Thyroid gland (tissue), 4 donors: Measurements from ENCODE around the gene PRICKLE1. TPM values are rescaled to one million over a fixed set of nuclear protein-coding genes. Genes with fewer than 3 reads are reported as not detected.

Experiments
- DNase-seq, 2 donors: peaks; one replicate each; pipeline ENCODE4 v3.0.0-alpha.2; 2019
- H3K27ac ChIP-seq, 3 donors: fragments of 200-600 bp; sonication (generic); 1 replicate in 2 of 3; 2 replicates in 1 of 3; pipeline ENCODE4 v1.5.1; 2016 to 2019; ENCODE audit warnings: mild to moderate bottlenecking in 1 of 3, moderate library complexity in 1 of 3
- H3K27me3 ChIP-seq: fragments of 200-600 bp; sonication (generic); one replicate; pipeline ENCODE4 v1.5.1; 2019
- H3K36me3 ChIP-seq, 2 donors: fragments of 200-600 bp; sonication (generic); one replicate each; pipeline ENCODE4 v1.5.1; 2016 to 2019
- H3K4me1 ChIP-seq, 2 donors: fragments of 200-600 bp; sonication (generic); one replicate each; pipeline ENCODE4 v1.5.1; 2017 to 2019
- H3K4me3 ChIP-seq, 3 donors: fragments of 200-600 bp; sonication (generic); replicated peaks in 1 of 3; 1 replicate in 2 of 3; 2 replicates in 1 of 3; pipeline ENCODE4 v1.5.1; 2016; ENCODE audit warnings: mild to moderate bottlenecking in 1 of 3
- H3K9me3 ChIP-seq: fragments of 200-600 bp; sonication (generic); one replicate; pipeline ENCODE4 v1.5.1; 2017
- POLR2A ChIP-seq, 2 donors: fragments of 450-650 bp; IDR thresholded peaks; one replicate each; pipeline ENCODE4 v1.6.1; 2017; ENCODE audit warnings: antibody characterized with exemption in 2 of 2, mild to moderate bottlenecking in 2 of 2, moderate library complexity in 1 of 2
- WGBS, 2 donors: methylation state at CpG; one replicate each; pipeline ENCODE4 v1.1.5; 2017; 5-methylcytosine and 5-hydroxymethylcytosine counted together
- intact Hi-C: fragments of 100-400 bp; cut with DNase I; formaldehyde crosslinking; loops from one replicate; pipeline ENCODE4 v1.15.1; 2023
- total RNA-seq, 4 donors: library from RNA; depleted of rRNA; stranded (reverse); fragments of >200 nt; gene quantifications; one replicate each; pipeline ENCODE4 v1.2.3, GENCODE V29; 2016
- TF ChIP-seq, protein P1 (sequence below), 6 experiments: fragments of 200-600 bp in 3 of 6; fragments of 450-650 bp in 3 of 6; sonication (generic) in 3 of 6; IDR thresholded peaks; one replicate each; pipeline ENCODE4 v1.5.1; 2016 to 2019; ENCODE audit warnings: antibody characterized with exemption in 6 of 6, mild to moderate bottlenecking in 2 of 6, inconsistent platforms in 1 of 6, moderate library complexity in 1 of 6

The PRICKLE1 gene
- total RNA-seq, 4 donors from 2014 or later = 17.2 to 25.4 (median 19.6) TPM

DNA sequence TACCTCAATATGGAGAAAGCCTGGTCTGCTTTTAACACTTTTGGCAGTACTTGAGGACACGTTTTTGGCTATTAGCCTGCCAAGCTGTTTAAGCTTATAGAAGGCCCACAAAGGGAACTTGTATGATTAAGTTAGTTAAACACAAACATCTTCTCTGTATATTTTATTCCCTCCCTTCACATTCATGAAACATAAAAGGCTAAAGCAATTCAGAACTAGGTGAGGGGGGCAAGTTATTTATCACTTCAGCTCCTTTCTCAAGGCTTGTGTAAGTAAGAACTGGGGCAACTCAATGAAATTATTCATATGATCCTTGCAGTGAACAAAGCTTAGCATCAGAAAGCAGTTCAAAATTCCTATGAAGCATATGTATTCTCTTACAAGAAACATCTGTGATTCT is 7.5 kb downstream of the PRICKLE1 start:
- intact Hi-C loops = no loop called here
- H3K36me3 ChIP-seq = no peaks in the 10 kb centered on the region
- TF ChIP-seq, protein P1, sequence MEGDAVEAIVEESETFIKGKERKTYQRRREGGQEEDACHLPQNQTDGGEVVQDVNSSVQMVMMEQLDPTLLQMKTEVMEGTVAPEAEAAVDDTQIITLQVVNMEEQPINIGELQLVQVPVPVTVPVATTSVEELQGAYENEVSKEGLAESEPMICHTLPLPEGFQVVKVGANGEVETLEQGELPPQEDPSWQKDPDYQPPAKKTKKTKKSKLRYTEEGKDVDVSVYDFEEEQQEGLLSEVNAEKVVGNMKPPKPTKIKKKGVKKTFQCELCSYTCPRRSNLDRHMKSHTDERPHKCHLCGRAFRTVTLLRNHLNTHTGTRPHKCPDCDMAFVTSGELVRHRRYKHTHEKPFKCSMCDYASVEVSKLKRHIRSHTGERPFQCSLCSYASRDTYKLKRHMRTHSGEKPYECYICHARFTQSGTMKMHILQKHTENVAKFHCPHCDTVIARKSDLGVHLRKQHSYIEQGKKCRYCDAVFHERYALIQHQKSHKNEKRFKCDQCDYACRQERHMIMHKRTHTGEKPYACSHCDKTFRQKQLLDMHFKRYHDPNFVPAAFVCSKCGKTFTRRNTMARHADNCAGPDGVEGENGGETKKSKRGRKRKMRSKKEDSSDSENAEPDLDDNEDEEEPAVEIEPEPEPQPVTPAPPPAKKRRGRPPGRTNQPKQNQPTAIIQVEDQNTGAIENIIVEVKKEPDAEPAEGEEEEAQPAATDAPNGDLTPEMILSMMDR (IDR thresholded peaks at IDR 0.05) = no peak
- no peak for DNase-seq
- H3K4me1 ChIP-seq = no peaks in the 10 kb centered on the region
- no peaks in the 10 kb centered on the region for H3K9me3 ChIP-seq
- no peak overlapping the region for H3K4me3 ChIP-seq
- H3K27me3 ChIP-seq = no peaks in the 10 kb centered on the region
- no peak overlapping the region for H3K27ac ChIP-seq
- WGBS, 2 donors = 35 to 45% methylated on average over 1 of the region's 1 CpG

DNA sequence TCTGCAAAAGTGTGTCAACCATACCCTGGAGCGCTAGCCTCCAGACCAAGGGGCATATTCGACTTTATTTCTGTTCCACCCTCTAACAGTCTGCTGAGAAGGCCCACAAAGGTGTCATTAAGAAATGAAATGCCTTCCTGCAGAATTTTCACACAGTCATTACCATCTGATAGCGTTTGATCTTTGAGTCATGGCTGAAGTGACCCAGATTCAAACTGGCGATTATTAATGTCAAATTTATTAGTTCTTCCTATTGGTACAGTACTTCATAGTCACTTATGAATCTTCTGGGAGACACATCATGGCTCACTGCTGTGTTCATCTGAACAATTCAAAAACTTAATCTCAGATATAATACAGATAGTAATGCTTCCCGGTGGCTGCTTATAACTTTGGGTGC is 13.2 kb downstream of the PRICKLE1 start:
- Histone ChIP-seq H3K9me3 (no peaks in the 10 kb centered on the region), H3K4me3 (no peak overlapping the region), H3K4me1 (no peaks in the 10 kb centered on the region), H3K27ac (no peak overlapping the region), H3K27me3 (no peaks in the 10 kb centered on the region), H3K36me3 (no peaks in the 10 kb centered on the region)
- 78 to 90% methylated on average over 5 of the region's 5 CpGs for WGBS, 2 donors
- no peak for DNase-seq
- TF ChIP-seq POLR2A (IDR thresholded peaks at IDR 0.05) = no peak
- TF ChIP-seq, protein P1 (IDR thresholded peaks at IDR 0.05) = no peak
- intact Hi-C loops = no loop called here

- 52 to 78% methylated on average over 1 of the region's 1 CpG for WGBS, 2 donors
- Histone ChIP-seq H3K36me3 (no peaks in the 10 kb centered on the region), H3K4me3 (no peak overlapping the region), H3K4me1 (no peaks in the 10 kb centered on the region), H3K9me3 (no peaks in the 10 kb centered on the region), H3K27me3 (no peaks in the 10 kb centered on the region), H3K27ac (no peak overlapping the region)
- TF ChIP-seq POLR2A (IDR thresholded peaks at IDR 0.05) = no peak
- TF ChIP-seq, protein P1 (IDR thresholded peaks at IDR 0.05) = no peak
- DNase-seq = no peak
- intact Hi-C loops = no loop called here
These were observed 13.8 kb downstream of the PRICKLE1 start for GRCh38 chr12:42575717-42576116.

GRCh38 chr12:42574851-42575266 is 14.7 kb downstream of the PRICKLE1 start:
- Histone ChIP-seq H3K4me1 (no peaks in the 10 kb centered on the region), H3K27ac (no peak overlapping the region), H3K9me3 (no peaks in the 10 kb centered on the region), H3K4me3 (no peak overlapping the region), H3K27me3 (no peaks in the 10 kb centered on the region), H3K36me3 (no peaks in the 10 kb centered on the region)
- intact Hi-C loops = no loop called here
- no peak for DNase-seq
- TF ChIP-seq, protein P1 (IDR thresholded peaks at IDR 0.05) = no peak
- no peak for TF ChIP-seq POLR2A (IDR thresholded peaks at IDR 0.05)

DNA sequence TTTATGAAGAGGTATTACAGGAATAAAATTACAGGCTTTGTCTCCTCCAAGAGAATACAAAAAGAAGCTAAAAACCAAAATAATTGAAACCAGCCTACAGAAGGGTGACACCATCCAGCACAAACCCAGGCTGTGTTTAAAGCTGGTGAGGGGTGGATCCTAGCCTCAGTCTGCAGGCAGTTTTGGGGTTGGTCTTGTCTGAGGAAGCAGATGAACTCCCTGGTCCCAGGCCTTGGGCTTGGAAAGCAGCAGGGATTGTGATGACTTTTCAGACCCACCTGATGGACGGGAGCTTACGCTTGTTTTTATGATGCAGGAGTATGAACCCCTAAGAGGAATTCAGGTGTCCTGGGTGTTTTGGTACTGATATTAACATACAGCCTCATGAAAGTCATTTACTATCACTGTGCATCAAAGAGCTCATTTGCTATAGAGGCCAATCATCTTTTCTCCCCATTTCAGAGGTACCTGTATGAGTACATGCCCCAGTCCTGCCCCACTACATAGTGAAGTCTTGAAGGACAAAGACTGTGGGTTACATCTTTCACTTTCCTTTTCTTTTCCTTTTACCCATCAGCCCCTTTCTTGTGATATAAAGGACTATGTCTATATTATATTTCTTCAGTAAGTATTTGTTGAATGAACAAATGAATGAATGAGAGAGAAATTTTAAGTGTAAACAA is 18.1 kb downstream of the PRICKLE1 start:
- Histone ChIP-seq H3K4me1 (no peaks in the 10 kb centered on the region), H3K4me3 (no peak overlapping the region), H3K9me3 (no peaks in the 10 kb centered on the region), H3K36me3 (no peaks in the 10 kb centered on the region), H3K27me3 (no peaks in the 10 kb centered on the region), H3K27ac (no peak overlapping the region)
- WGBS, 2 donors = 83 to 86% methylated on average over 2 of the region's 2 CpGs
- intact Hi-C loops = no loop called here
- no peak for DNase-seq
- TF ChIP-seq, protein P1 (IDR thresholded peaks at IDR 0.05) = no peak
- no peak for TF ChIP-seq POLR2A (IDR thresholded peaks at IDR 0.05)
